ENCODE results near the gene HIF1AN.
A peak's percentile ranks its signal among the peaks of the same experiment; 100 is the strongest.

The HIF1AN gene

DNA sequence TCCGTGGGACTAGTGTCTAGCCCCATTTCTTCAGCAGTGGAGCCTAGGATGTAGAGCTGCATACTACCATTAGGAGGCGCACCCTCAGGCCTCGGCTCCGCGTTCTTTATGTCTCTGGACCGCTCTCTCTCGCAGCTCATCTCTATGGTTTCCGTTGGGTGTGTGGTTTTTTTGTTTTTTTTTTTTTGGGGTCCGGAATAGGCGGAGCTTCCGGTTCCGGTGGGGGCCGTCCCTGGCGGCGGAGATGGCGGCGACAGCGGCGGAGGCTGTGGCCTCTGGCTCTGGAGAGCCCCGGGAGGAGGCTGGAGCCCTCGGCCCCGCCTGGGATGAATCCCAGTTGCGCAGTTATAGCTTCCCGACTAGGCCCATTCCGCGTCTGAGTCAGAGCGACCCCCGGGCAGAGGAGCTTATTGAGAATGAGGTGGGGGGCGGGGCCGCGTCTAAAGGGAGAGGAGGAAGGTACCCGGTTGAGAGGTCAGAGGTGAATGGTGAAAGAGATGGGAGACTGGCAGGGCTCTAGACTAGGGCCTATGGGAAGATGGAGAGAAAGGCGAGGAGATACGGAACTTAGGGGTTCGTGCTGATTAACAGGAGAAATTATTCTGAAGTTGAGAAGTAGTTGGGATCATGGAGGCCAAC lies at the start of gene HIF1AN:
Gene HIF1AN, plus strand, starts transcription at position 229 of the 639 bp plus-strand sequence. Its CDS starts 16 bp downstream, at position 245.
- Histone ChIP-seq H3K9me3 (ENCODE audit: low read length) (no peaks in the 10 kb centered on the region), H3K4me1 (ENCODE audit: insufficient read depth, low read length) (peaks cover 17% of the 10 kb centered on the region), H2AFZ (ENCODE audit: low read depth, low read length) (peak within 1 kb of the TSS; percentile 67), H3K4me3 (ENCODE audit: low read length) (peak within 1 kb of the TSS; percentile 97), H3K27me3 (ENCODE audit: insufficient read depth, low read length) (no peaks in the 10 kb centered on the region), H3K36me3 (ENCODE audit: insufficient read depth, low read length) (peaks cover 27% of the 10 kb centered on the region)

DNA sequence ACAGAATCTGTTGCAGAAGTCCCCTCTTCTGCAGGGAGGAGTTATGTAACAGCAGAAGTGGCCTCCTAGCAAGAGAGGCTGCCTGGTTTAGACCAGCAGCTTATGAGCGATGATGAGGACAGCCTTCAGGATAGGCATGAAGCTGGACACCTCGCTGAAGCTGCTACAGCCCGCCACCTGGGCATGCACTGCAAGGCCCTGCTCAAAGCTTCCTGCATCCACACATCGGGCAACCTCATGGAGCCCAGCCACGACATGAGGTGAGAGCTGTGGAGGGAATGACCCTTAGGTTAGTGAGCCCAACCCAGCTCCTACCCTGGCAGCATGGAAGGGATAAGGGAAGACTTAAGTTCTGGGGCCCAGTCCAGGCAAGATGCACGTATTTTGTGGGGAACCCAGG lies 48.2 kb upstream of the HIF1AN start:
- Histone ChIP-seq H3K36me3 (ENCODE audit: insufficient read depth, low read length) (peaks cover 18% of the 10 kb centered on the region), H3K27me3 (ENCODE audit: insufficient read depth, low read length) (no peaks in the 10 kb centered on the region), H2AFZ (ENCODE audit: low read depth, low read length) (no peak overlapping the region), H3K4me1 (ENCODE audit: insufficient read depth, low read length) (peaks cover 36% of the 10 kb centered on the region), H3K9me3 (ENCODE audit: low read length) (peaks cover 3% of the 10 kb centered on the region), H3K4me3 (ENCODE audit: low read length) (no peak overlapping the region)

DNA sequence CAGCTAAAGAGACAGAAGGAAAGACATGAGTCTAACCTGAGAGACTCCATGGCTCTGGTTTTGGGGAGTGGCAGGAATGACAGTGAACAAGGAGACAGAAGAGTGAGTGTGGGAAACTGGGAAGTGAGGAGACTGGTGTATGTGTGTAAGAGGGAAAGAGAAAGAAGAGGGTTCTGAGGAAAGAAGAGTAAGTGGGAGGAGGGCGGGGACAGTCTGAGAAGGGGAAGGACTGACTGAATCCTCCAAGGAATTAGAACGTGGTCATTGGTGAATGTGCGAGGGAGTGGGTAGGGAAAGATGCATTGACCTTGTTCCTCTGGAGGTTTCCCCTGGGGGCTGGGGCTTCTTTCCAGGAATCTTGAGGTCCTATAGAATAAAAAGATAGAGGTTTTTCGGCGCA lies 46.3 kb upstream of the HIF1AN start:
- H3K4me3 ChIP-seq (ENCODE audit: low read length) = no peak overlapping the region
- H3K9me3 ChIP-seq (ENCODE audit: low read length) = peaks cover 3% of the 10 kb centered on the region
- no peak overlapping the region for H2AFZ ChIP-seq (ENCODE audit: low read depth, low read length)
- H3K27me3 ChIP-seq (ENCODE audit: insufficient read depth, low read length) = no peaks in the 10 kb centered on the region
- peaks cover 27% of the 10 kb centered on the region for H3K4me1 ChIP-seq (ENCODE audit: insufficient read depth, low read length)
- peaks cover 23% of the 10 kb centered on the region for H3K36me3 ChIP-seq (ENCODE audit: insufficient read depth, low read length)

DNA sequence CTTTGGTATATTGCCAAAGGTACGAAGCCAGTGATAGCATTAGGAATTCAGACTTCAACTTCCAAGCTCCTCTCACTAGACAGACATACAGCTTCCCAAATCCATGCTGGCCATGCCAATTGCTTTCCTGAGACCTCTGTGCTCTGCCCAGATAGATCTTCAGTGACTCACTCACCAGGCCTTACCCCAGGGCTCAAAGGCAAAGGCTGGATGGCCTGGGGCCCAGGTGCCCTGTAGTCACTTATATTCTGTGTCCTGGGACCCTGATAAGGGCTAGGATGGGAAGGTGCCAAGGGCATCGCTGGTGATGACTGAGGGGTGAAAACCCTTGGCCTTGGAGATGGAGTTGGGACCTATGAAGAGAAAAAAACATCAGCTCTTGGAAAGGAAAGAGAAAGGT lies 45.2 kb upstream of the HIF1AN start:
- Histone ChIP-seq H3K4me1 (ENCODE audit: insufficient read depth, low read length) (peaks cover 15% of the 10 kb centered on the region), H3K27me3 (ENCODE audit: insufficient read depth, low read length) (no peaks in the 10 kb centered on the region), H2AFZ (ENCODE audit: low read depth, low read length) (no peak overlapping the region), H3K9me3 (ENCODE audit: low read length) (peaks cover 3% of the 10 kb centered on the region), H3K36me3 (ENCODE audit: insufficient read depth, low read length) (peaks cover 25% of the 10 kb centered on the region), H3K4me3 (ENCODE audit: low read length) (no peak overlapping the region)

DNA sequence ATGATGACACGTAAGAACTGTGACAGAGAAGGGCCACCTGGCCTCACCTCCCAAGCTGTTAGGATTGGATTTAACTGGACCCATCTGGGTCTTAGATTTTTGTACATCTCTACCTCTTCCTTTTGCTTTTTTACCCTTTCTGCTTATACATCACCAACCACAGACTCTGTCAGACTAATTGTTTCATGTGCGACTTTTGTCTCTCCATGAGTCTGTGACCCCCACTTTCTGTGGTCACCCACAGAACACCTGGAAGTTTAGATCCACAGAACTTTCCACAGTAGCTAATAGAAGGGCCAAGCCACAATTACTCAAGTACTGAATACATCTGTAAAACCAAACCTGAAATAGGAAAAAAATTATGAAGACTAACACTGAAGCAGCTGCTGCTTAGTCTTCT lies 39.2 kb upstream of the HIF1AN start:
- Histone ChIP-seq H3K4me1 (ENCODE audit: insufficient read depth, low read length) (peaks cover 5% of the 10 kb centered on the region), H3K27me3 (ENCODE audit: insufficient read depth, low read length) (no peaks in the 10 kb centered on the region), H3K4me3 (ENCODE audit: low read length) (no peak overlapping the region), H2AFZ (ENCODE audit: low read depth, low read length) (no peak overlapping the region), H3K36me3 (ENCODE audit: insufficient read depth, low read length) (peaks cover 29% of the 10 kb centered on the region), H3K9me3 (ENCODE audit: low read length) (no peaks in the 10 kb centered on the region)

DNA sequence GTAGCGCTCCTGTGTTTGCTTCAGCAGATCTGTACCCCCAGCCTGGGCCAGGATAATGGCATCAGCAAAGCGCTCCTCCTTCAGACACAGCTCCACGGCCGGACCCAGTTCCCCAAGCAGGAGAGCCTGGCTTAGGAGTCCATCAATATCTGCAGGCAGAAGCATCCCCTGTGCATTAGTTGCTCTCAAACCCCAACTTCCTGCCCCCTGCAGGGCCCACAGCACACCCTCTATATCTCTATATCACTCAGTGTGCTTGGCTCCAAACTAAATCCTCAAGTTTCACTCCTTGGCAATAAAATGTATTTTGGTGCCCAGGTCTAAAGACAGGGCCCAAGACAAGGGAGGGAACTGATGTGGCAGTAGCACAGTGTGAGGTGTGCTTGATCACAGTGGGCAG lies 37.7 kb upstream of the HIF1AN start:
- Histone ChIP-seq H3K4me1 (ENCODE audit: insufficient read depth, low read length) (peaks cover 8% of the 10 kb centered on the region), H3K36me3 (ENCODE audit: insufficient read depth, low read length) (peaks cover 37% of the 10 kb centered on the region), H2AFZ (ENCODE audit: low read depth, low read length) (no peak overlapping the region), H3K27me3 (ENCODE audit: insufficient read depth, low read length) (no peaks in the 10 kb centered on the region), H3K4me3 (ENCODE audit: low read length) (no peak overlapping the region), H3K9me3 (ENCODE audit: low read length) (no peaks in the 10 kb centered on the region)

DNA sequence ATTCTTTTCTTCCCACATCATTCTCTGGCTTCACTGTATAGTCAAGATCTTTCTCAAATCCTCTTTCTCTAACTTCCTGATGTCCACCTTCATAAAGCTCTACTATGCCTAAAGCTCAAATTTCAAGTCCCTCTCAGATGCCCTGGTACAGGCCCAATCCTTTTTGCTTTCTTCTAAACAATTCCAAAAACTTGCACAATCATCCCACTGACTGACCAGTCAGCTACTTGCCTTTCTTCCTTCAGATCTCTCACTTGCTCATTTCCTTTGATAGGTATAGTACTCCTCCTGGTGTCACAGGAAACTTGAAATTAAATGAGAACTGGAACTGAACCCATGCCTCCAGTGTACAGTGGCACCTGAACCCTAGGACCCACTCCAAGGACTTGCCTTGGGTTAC lies 34.3 kb upstream of the HIF1AN start:
- Histone ChIP-seq H3K4me1 (ENCODE audit: insufficient read depth, low read length) (peaks cover 36% of the 10 kb centered on the region), H3K4me3 (ENCODE audit: low read length) (no peak overlapping the region), H3K27me3 (ENCODE audit: insufficient read depth, low read length) (no peaks in the 10 kb centered on the region), H2AFZ (ENCODE audit: low read depth, low read length) (no peak overlapping the region), H3K9me3 (ENCODE audit: low read length) (no peaks in the 10 kb centered on the region), H3K36me3 (ENCODE audit: insufficient read depth, low read length) (peaks cover 21% of the 10 kb centered on the region)

DNA sequence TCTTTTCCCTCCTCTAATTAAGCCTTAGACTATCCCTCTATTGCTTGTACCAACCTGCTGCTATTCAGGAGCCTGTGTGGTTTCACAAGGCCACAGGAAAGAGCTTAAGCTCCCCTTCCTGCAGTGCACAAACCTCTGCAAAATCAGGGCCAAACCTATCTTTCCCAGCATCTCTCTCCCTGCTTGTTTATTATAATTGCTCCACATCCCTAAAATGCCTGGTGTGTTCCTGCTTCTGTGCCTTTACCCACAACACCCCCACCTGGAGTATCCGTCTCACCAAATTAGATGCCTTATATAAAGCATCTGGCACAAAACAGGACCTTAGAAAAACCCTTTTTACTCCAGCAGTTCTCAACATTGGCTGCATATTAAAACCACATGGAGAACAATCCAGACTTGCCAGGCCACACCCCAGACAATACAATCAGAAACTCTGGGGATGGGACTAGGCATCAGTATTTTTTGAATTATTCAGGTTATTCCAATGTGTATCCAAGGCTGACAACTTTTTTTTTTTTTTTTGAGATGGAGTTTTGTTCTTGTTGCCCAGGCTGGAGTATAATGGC lies 32.7 kb upstream of the HIF1AN start:
- Histone ChIP-seq H3K27me3 (ENCODE audit: insufficient read depth, low read length) (no peaks in the 10 kb centered on the region), H2AFZ (ENCODE audit: low read depth, low read length) (no peak overlapping the region), H3K9me3 (ENCODE audit: low read length) (no peaks in the 10 kb centered on the region), H3K36me3 (ENCODE audit: insufficient read depth, low read length) (peaks cover 27% of the 10 kb centered on the region), H3K4me1 (ENCODE audit: insufficient read depth, low read length) (peaks cover 36% of the 10 kb centered on the region), H3K4me3 (ENCODE audit: low read length) (no peak overlapping the region)

DNA sequence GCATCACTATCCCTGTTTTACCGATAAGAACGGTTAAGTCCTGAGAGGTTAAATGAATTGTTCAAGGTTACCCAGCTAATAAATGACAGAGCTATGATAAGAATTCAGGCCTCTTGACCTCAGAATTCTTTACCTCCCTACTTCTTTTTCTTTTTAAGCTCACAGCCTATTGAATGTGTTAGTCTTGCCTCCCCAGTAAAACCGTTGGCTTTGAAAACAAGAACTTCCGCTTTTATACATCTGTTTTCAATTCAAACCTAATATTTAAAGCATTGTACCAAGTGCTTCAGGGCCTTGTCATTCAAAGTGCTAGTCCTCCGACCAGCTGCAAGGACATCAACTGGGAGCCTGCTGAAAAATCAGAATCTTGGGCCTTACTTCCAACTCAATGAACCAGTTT lies 31.6 kb upstream of the HIF1AN start:
- peaks cover 22% of the 10 kb centered on the region for H3K36me3 ChIP-seq (ENCODE audit: insufficient read depth, low read length)
- H3K27me3 ChIP-seq (ENCODE audit: insufficient read depth, low read length) = no peaks in the 10 kb centered on the region

DNA sequence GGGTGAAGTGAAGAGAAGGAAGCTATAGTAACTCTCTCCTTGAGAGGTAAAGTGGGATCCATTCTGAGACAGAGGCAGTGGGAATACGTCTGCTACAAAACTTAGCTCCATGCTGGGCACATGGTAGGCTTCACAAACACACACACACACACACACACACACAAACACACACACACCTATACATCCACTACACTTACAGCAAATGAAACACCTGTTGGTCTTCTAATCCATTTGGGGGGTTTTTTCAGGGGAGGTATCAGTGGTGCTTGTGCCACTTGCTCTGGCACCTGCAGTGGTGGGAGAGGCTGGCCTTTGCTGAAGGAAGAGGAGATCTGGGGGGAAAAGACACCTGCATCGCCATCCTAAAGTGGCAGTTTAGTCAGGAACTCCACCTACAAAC lies 30.6 kb upstream of the HIF1AN start:
- Histone ChIP-seq H3K36me3 (ENCODE audit: insufficient read depth, low read length) (peaks cover 19% of the 10 kb centered on the region), H2AFZ (ENCODE audit: low read depth, low read length) (no peak overlapping the region), H3K4me1 (ENCODE audit: insufficient read depth, low read length) (peaks cover 34% of the 10 kb centered on the region), H3K9me3 (ENCODE audit: low read length) (no peaks in the 10 kb centered on the region), H3K27me3 (ENCODE audit: insufficient read depth, low read length) (no peaks in the 10 kb centered on the region), H3K4me3 (ENCODE audit: low read length) (no peak overlapping the region)

More for the DNA sequence above, 31.6 kb upstream of the HIF1AN start:
- H2AFZ ChIP-seq (ENCODE audit: low read depth, low read length) = no peak overlapping the region
- no peak overlapping the region for H3K4me3 ChIP-seq (ENCODE audit: low read length)
- H3K4me1 ChIP-seq (ENCODE audit: insufficient read depth, low read length) = peaks cover 39% of the 10 kb centered on the region
- H3K9me3 ChIP-seq (ENCODE audit: low read length) = no peaks in the 10 kb centered on the region

DNA sequence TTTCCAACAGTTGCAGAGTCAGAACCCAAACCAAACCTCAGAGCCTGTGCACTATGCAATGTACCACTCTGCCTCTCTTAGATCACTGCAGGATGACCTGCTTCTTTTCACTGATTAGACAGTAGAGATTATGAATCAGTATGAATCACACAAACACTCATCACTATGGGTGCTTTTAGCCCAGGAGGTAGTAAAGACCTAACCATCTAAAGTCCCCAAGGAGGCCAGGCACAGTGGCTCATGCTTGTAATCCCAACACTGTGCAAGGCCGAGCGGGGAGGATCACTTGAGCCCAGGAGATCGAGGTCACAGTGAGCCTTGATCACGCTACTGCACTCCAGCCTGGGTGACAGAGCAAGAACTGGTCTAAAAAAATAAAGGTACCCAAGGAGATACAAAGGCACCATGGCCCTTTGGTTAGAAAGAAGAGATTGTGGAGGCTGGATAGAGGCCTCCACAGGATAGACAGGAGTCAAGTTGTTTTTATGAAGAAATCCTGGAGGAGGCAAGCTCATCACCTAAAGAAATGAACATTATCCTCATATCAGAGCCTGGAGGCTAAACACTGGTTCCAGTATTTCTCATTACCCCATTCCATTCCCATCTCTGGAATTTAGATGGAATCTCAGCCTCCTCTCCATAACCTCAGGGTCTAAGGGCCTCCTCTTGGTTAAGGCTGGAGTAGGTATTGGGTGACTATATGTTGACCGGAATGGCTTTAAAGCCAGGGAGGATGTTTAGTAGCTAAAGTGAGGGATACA lies 29.0 kb upstream of the HIF1AN start:
- Histone ChIP-seq H3K9me3 (ENCODE audit: low read length) (no peaks in the 10 kb centered on the region), H3K27me3 (ENCODE audit: insufficient read depth, low read length) (no peaks in the 10 kb centered on the region), H3K4me1 (ENCODE audit: insufficient read depth, low read length) (peaks cover 34% of the 10 kb centered on the region), H3K4me3 (ENCODE audit: low read length) (no peak overlapping the region), H2AFZ (ENCODE audit: low read depth, low read length) (no peak overlapping the region), H3K36me3 (ENCODE audit: insufficient read depth, low read length) (peaks cover 12% of the 10 kb centered on the region)

DNA sequence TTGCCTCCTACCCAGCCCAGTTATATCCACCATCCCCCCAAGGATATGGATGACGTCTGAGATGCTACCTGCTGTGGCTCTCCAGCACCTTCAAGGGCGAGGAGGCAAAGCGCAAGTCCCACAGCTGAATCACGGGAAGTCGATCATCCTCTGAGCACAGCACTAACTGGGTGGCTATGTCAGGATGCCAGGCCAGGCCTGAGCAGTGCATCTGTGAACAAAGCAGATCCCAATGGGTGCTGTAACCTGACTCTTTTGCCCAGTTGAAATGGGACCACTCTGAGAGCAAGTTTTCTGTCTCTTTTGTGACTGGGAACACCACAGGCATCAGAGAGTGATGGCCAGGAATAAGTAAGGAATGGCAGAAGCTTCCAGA lies 28.4 kb upstream of the HIF1AN start:
- Histone ChIP-seq H2AFZ (ENCODE audit: low read depth, low read length) (no peak overlapping the region), H3K4me1 (ENCODE audit: insufficient read depth, low read length) (peaks cover 34% of the 10 kb centered on the region), H3K9me3 (ENCODE audit: low read length) (no peaks in the 10 kb centered on the region), H3K4me3 (ENCODE audit: low read length) (no peak overlapping the region), H3K27me3 (ENCODE audit: insufficient read depth, low read length) (no peaks in the 10 kb centered on the region), H3K36me3 (ENCODE audit: insufficient read depth, low read length) (peaks cover 7% of the 10 kb centered on the region)

DNA sequence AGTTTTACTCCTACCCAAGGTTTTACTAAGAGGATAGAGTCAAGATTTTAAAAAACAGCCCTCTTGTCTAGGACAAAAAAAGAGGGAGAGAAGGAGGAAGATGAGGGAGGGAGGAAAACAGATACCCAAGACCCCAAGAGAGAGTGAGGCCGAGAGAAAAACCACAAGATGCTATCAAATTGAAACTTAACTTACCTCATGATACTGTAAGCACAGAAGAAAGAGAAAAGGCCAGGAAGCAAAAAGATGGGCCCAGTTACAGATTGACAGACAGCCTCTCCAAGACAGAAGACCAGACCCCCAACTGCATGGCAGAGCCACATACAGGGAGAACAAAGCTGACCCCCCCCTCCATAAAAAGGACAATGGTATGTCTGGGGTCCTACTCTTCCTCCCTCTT lies 27.5 kb upstream of the HIF1AN start:
- no peaks in the 10 kb centered on the region for H3K27me3 ChIP-seq (ENCODE audit: insufficient read depth, low read length)

More for the DNA sequence above, 27.5 kb upstream of the HIF1AN start:
- H3K36me3 ChIP-seq (ENCODE audit: insufficient read depth, low read length) = peaks cover 6% of the 10 kb centered on the region
- no peak overlapping the region for H2AFZ ChIP-seq (ENCODE audit: low read depth, low read length)
- H3K9me3 ChIP-seq (ENCODE audit: low read length) = no peaks in the 10 kb centered on the region
- H3K4me3 ChIP-seq (ENCODE audit: low read length) = no peak overlapping the region
- H3K4me1 ChIP-seq (ENCODE audit: insufficient read depth, low read length) = peaks cover 30% of the 10 kb centered on the region

Measured in neuron (in vitro differentiated cells).